Activated CD4-positive, alpha-beta T cell treated with anti-CD3 and anti-CD28 coated beads, Interleukin-2, amount 10 ng/mL, durations not matched to agents 7 days and 5 days (primary cell): Measurements from ENCODE around the gene HCN4. TPM values are rescaled to one million over a fixed set of nuclear protein-coding genes. Genes with fewer than 3 reads are reported as not detected.

Experiments
- CTCF ChIA-PET: fragments of 350-600 bp; sonication (Branson Sonifier 250); formaldehyde crosslinking; loops from one replicate; lab custom pipeline; 2021; ENCODE audit warnings: antibody characterized with exemption; lab: Charles Lee
- POLR2A ChIA-PET: fragments of 350-600 bp; sonication (Branson Sonifier 250); formaldehyde crosslinking; loops from one replicate; lab custom pipeline; 2021; ENCODE audit warnings: antibody characterized with exemption; lab: Charles Lee
- DNase-seq: peaks from one replicate; pipeline ENCODE4 v3.0.0-alpha.2; 2020
- H3K27ac Mint-ChIP-seq: one replicate; pipeline ENCODE4 v1.8.0; 2021; ENCODE audit warnings: mild to moderate bottlenecking, moderate library complexity, mixed read lengths
- H3K27me3 Mint-ChIP-seq: one replicate; pipeline ENCODE4 v1.8.0; 2021; ENCODE audit warnings: mixed read lengths
- H3K36me3 Mint-ChIP-seq: one replicate; pipeline ENCODE4 v1.8.0; 2021; ENCODE audit warnings: low read depth, mixed read lengths
- H3K4me1 Mint-ChIP-seq: one replicate; pipeline ENCODE4 v1.8.0; 2021; ENCODE audit warnings: mixed read lengths
- H3K4me3 Mint-ChIP-seq: one replicate; pipeline ENCODE4 v1.8.0; 2021; ENCODE audit warnings: mild to moderate bottlenecking, moderate library complexity, mixed read lengths
- H3K9me3 Mint-ChIP-seq: one replicate; pipeline ENCODE4 v1.8.0; 2021; ENCODE audit warnings: mixed read lengths
- total RNA-seq, 2 experiments: library from RNA; stranded (reverse); gene quantifications; one replicate each; pipeline ENCODE4 v1.2.3, GENCODE V29; 2021

The HCN4 gene
- total RNA-seq, 2 experiments from 2014 or later = not detected

DNA sequence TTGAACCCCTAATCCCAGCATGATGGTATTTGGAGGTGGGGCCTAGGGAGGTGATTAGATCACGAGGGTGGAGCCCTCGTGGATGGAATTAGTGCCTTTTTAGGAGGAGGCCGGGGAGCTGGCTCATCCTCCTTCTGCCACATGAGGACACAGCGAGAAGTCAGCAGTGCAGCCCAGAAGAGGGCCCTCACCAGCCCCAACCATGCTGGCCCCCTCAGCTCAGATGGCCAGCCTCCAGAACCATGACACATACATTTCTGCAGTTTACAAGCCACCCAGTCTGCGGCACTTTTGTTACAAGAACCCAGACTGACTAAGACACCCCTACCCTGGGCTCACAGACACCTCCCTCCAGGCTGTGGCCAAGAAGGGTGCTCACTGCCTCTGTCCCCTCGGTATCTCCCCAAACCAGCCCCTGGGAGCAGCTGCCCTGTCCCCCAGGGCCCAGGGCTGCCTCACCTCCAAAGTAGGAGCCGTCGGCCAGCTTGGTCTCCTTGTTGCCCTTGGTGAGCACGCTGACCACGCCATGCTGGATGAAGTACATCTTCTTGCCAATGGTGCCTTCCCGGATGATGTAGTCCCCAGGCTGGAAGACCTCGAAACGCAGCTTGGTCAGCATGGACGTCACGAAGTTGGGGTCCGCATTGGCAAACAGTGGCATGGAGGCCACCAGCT lies 44.1 kb downstream of the HCN4 start:
- ChIA-PET POLR2A (no interaction called here), CTCF (interaction anchor here (0.7 kb wide), 1 partner anchor 10 kb away, joined by 3 read pairs; no protein-coding TSS in a partner anchor)
- H3K27ac Mint-ChIP-seq = no peak overlapping the region
- no peaks in the 10 kb centered on the region for H3K4me1 Mint-ChIP-seq
- peaks cover 2% of the 10 kb centered on the region for H3K27me3 Mint-ChIP-seq
- no peak overlapping the region for H3K4me3 Mint-ChIP-seq
- no peaks in the 10 kb centered on the region for H3K9me3 Mint-ChIP-seq
- no peak for DNase-seq
- no peaks in the 10 kb centered on the region for H3K36me3 Mint-ChIP-seq

DNA sequence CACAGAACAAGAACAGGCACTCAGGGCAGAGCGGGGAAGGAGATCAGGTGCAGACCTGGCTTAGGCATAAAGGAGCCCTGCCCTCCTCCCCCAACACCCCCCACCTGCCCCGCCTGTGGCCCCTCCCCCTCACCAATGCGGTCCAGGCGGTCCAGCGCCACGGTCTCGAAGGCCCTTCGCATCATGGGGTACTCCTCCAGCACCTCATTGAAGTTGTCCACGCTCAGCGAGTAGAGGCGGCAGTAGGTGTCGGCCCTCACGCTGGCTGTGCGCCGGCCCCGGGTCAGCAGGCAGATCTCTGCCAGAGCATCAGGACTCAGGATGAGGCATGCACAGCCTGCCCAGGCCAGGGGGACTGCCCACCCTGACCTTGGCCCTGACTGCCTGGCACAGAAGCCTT lies 44.8 kb downstream of the HCN4 start:
- H3K27ac Mint-ChIP-seq = no peak overlapping the region
- CTCF ChIA-PET = no interaction called here
- H3K36me3 Mint-ChIP-seq = no peaks in the 10 kb centered on the region
- H3K4me1 Mint-ChIP-seq = no peaks in the 10 kb centered on the region
- POLR2A ChIA-PET = no interaction called here
- no peak overlapping the region for H3K4me3 Mint-ChIP-seq
- DNase-seq = no peak
- no peaks in the 10 kb centered on the region for H3K9me3 Mint-ChIP-seq
- peaks cover 6% of the 10 kb centered on the region for H3K27me3 Mint-ChIP-seq

DNA sequence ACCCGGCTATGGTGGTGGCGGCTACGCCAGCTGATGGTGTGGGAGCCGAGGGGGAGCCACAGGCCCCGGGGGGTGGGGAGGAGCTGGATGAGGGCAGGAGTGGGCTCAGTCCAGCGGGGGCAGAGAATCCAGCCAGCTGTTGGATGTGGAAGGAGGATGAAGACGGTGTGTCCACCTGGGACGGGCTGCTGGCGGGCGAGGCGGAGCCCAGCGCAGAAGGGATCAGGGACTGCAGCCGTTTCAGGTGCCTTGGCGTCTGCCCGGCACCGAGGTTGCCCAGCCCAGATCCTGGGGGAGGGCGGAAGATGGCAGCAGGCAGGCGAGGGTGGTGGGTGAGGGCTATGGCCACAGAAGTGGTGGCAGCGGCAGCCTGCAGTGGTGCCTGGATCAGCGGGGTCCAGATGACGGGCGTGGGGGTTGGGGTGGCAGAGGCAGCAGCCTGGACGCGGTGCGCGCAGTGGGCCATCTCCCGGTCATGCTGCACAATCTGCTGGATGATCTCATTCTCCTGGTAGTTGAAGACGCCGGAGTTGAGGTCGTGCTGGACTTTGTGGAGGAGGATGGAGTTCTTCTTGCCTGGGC lies 45.3 kb downstream of the HCN4 start:
- no peak for DNase-seq
- no peak overlapping the region for H3K4me3 Mint-ChIP-seq
- H3K36me3 Mint-ChIP-seq = no peaks in the 10 kb centered on the region
- H3K27ac Mint-ChIP-seq = no peak overlapping the region
- POLR2A ChIA-PET = no interaction called here
- H3K4me1 Mint-ChIP-seq = no peaks in the 10 kb centered on the region
- no peaks in the 10 kb centered on the region for H3K9me3 Mint-ChIP-seq
- peaks cover 6% of the 10 kb centered on the region for H3K27me3 Mint-ChIP-seq
- CTCF ChIA-PET = no interaction called here

DNA sequence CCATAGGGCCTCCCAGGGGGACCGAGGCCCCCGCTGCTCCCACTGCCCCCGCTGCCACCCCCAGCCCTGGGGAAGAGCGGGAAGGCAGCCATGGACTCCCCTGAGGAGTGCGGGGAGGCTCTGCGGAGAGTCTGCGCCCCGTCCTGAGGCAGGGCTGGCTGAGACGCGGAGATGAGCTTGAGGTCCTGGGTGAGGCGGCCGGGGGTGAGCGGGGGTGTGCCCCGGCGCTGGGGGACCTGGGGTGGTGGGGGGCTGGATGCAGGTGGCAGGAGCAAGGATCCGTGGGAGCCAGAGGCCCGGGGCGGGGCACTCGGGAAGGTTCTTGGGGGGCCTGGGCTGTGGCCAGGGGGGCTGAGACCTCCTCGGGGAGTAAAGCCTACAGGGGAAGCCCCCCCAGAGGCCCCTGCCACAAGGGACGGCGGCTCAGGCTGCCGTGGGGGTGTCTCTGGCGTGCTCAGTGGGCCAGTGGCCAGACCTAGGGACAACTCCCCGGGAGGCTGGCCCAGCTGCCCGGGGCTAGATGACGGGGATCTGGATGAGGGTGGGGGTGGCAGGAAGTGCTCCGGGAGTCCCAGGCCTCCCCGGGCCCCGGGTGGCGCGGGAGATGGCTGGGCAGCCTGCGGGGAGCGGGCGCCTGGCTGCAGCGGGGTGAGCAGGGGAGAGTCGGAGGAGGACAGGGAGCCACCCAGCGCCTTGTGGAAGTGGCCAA lies 45.9 kb downstream of the HCN4 start:
- H3K36me3 Mint-ChIP-seq = no peaks in the 10 kb centered on the region
- no peak for DNase-seq
- H3K27me3 Mint-ChIP-seq = peaks cover 9% of the 10 kb centered on the region
- H3K4me3 Mint-ChIP-seq = no peak overlapping the region
- no peaks in the 10 kb centered on the region for H3K4me1 Mint-ChIP-seq
- H3K27ac Mint-ChIP-seq = no peak overlapping the region
- CTCF ChIA-PET = interaction anchor here (1.6 kb wide), 1 partner anchor 11 kb away, joined by 3 read pairs; no protein-coding TSS in a partner anchor
- H3K9me3 Mint-ChIP-seq = no peaks in the 10 kb centered on the region
- POLR2A ChIA-PET = no interaction called here

DNA sequence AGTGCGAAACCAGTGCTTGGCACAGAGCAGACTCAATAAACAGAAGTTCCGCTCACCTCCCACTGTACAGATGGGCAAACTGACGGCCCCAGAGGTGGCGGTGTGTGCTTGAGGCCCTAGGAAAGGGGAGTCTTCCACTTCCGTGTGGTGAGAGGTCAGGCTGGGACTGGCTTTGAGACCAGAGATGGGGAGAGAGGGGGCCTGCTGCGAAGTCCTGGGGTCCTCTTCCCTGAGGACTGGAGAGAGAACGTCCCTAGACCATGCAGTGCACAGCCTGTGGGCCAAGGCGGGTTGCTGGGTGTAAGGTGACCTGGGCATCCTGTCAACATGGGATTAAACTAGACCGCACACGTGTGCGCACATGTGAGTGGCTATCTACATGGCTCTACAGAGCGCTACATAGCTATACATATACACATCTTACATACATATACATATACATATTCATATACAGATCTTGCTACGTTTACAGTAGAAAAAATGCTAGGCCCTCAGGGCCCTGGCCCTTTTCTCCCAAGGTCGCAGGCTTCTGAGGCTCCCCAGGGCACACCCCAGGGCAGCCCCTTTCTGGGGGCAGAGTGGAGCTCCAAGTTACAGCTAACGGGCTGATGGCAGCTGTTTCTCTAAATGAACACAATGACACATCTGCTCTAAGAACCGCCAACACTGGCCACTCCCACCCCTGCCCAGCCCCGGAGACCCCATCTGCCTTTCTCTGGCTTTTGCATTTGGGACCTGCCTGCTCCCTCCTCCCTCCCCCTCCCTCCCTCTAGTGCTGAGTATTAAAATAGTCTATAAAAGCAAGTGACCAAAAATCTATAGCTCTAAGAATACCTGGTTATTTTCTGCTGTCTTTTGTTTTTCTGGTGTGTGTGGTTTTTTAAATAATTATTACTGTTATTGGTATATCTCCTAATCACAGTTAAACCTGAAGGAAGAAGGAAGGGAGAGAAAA lies 47.0 kb downstream of the HCN4 start:
- peaks cover 14% of the 10 kb centered on the region for H3K27me3 Mint-ChIP-seq
- no peaks in the 10 kb centered on the region for H3K9me3 Mint-ChIP-seq
- ChIA-PET CTCF (interaction anchor here (1.6 kb wide), 1 partner anchor 12 kb away, joined by 3 read pairs; no protein-coding TSS in a partner anchor), POLR2A (no interaction called here)
- no peaks in the 10 kb centered on the region for H3K36me3 Mint-ChIP-seq
- DNase-seq = no peak
- no peaks in the 10 kb centered on the region for H3K4me1 Mint-ChIP-seq
- no peak overlapping the region for H3K4me3 Mint-ChIP-seq
- no peak overlapping the region for H3K27ac Mint-ChIP-seq

DNA sequence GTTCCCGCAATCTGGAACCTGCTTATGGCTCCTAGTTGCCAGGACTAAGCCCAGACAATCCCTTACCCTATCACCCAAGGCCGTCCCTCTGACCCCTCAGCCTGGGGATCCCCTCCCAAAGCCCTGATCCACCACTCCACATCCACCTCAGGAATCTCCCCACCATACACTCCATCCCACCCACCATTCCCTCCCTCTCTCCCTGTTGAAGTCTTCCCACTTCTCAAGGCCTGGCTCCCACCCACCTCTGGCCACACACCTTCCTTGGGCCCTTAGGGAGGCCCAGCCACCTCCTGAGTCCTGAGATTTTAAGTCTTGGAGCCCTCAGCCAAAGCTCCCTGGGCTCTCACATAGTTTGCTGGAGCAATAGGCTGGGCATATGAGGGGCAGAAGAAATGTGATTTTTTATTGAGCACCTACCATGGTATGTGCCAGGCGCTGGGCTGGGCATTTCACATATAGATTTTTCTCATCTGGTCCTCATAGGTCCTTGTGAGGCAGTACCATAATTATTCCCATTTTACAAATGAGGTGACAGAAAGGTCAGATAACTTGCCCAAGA lies 48.1 kb downstream of the HCN4 start:
- Mint-ChIP-seq H3K27me3 (peaks cover 16% of the 10 kb centered on the region), H3K4me3 (no peak overlapping the region), H3K36me3 (no peaks in the 10 kb centered on the region), H3K27ac (no peak overlapping the region), H3K4me1 (no peaks in the 10 kb centered on the region), H3K9me3 (no peaks in the 10 kb centered on the region)
- CTCF ChIA-PET = no interaction called here
- DNase-seq = no peak
- POLR2A ChIA-PET = no interaction called here

DNA sequence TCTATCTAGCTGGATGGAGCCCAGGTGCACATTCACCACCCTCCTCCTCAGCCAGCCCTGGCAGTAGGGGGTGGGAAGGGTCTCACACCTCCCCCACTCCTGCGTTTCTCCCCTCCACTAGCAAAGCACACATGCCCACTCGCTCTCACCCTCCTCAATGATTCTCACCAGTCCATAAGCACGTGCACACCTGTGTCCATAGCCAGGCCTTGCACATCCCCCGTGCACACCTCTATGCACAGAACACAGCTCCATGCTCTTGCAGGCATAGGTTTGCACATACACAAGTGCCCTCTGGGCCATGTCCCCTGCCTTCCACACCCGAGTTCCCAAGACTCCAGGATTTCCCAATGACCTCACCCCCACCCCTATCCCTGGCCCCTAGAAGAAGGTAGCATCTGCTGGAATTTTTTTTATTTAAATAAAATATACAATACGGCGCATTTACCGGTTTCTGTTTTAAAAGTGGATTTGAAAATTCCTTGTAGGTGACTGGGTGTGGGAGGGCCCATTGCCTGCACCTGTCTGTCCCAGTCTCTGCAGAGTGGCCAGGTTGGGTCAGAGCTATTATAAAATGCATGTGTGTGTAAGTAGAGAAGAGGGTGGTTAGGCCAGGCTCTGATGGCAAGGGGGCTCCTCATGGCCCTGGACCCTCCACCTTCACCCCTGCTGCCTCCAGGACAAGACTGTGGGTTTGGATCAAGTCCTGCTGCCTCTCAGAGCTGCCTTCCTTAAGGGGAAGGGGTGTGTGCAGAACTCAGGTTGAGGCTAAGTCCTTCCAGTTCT lies 49.1 kb downstream of the HCN4 start:
- H3K27ac Mint-ChIP-seq = no peak overlapping the region
- POLR2A ChIA-PET = no interaction called here
- CTCF ChIA-PET = interaction anchor here (0.5 kb wide), 1 partner anchor 821 kb away, joined by 4 read pairs; no protein-coding TSS in a partner anchor
- H3K4me3 Mint-ChIP-seq = no peak overlapping the region
- H3K27me3 Mint-ChIP-seq = peaks cover 19% of the 10 kb centered on the region
- no peaks in the 10 kb centered on the region for H3K9me3 Mint-ChIP-seq
- no peaks in the 10 kb centered on the region for H3K36me3 Mint-ChIP-seq
- H3K4me1 Mint-ChIP-seq = no peaks in the 10 kb centered on the region
- no peak for DNase-seq

DNA sequence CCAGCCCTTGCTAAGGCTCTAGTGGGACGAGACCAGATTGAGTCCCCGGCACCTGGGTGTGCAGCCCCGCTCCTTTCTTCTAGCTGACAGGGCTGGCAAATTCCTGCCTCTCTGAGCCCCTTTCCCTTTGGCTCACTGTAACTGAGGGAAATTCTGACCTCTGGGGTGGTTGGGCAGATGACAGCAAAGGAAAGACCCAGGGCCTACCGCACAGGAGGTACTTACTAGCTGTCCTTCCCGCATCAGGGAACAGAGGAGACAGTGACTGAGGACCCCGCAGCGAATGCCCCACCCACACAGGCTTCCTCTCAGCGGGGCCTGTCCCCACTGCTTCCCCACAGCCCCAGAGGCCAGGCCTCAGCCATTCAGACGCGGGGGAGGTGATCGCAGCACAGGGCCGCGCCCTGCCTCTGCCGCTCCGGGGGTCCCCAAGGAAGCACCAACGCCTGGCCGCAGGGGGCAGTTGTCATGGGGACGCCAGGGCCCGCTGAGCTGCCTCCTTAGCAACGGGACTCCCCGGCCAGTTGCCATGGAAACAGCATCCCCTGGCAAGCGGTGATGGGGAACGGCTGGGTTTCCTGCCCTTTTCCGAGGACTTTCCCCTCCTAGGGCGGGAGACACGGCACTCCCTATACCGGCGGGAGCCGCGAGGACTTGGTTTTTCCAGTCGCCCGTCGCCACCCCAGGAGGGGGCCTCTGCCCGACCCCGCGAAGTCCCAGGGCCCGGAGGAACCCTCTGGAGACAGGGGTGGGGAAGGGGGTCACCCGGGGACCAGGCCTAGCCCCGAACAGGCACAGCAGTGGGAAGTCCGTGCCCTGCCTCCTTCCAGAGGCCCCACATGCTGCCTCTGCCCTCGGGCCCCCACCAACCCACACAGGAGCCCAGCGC lies 50.1 kb downstream of the HCN4 start:
- Mint-ChIP-seq H3K27ac (no peak overlapping the region), H3K27me3 (peaks cover 19% of the 10 kb centered on the region), H3K4me1 (no peaks in the 10 kb centered on the region), H3K9me3 (no peaks in the 10 kb centered on the region), H3K36me3 (no peaks in the 10 kb centered on the region), H3K4me3 (no peak overlapping the region)
- no peak for DNase-seq
- CTCF ChIA-PET = no interaction called here
- POLR2A ChIA-PET = interaction anchor here (0.5 kb wide), 1 partner anchor 149 kb away, joined by 3 read pairs; no protein-coding TSS in a partner anchor

DNA sequence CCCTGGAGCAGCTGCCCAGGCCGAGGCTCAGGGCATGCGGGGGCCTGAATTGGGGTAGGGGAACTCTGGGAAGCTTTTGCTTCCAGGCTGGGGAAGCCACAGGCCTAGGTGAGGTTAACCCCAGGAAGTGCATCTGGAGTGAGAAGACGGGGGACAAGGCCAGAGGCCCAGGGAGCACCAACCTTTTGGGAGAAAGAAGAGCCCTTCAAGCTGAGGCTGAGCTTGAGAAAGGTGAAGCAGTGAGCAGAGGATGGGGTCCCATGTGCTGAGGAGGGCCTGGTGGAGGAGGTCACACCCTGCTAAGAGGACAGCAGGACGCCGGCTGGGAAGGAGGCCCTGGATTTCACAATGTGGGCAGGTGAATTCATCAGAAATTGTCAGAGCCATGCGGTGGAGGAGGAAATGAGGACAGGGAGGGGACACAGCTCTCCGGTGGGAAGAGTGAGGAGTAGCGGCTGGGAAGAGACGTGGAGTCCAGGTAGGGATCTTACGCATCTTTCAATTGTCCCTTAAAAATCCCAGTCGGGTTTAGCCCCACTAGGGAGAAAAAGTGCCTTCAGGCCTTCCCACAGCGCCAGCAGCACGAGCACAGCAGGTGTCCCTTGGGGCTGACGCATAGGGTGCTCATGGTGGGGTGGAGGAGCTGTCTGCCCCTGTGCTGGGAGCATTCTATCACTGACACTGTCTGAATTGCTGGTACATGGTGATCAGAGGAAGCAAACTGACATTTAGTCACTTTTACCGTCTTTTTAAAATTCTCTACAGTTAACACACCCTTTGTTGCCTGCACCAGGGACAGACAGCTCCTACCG lies 50.9 kb downstream of the HCN4 start:
- Mint-ChIP-seq H3K4me3 (no peak overlapping the region), H3K27ac (no peak overlapping the region), H3K4me1 (no peaks in the 10 kb centered on the region), H3K9me3 (no peaks in the 10 kb centered on the region), H3K36me3 (no peaks in the 10 kb centered on the region), H3K27me3 (peaks cover 19% of the 10 kb centered on the region)
- CTCF ChIA-PET = no interaction called here
- POLR2A ChIA-PET = interaction anchor here (0.5 kb wide), 1 partner anchor 150 kb away, joined by 3 read pairs; no protein-coding TSS in a partner anchor
- DNase-seq = no peak

DNA sequence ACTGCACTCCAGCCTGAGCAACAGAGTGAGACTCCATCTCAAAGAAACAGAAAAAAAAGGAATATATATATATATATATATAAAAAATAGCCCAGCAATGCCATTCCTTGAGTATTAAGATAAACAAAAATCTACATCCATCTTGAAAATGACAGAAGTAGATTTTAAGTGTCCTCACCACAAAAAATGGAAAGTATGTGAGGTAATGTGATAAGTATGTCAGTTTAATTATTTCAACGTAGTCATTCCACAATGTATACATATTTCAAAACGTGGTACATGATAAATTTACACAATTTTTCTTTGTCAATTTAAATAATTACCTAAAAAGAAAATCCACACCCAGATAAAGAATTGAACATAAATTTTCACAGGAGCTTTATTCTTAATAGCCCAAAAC lies 54.9 kb downstream of the HCN4 start:
- DNase-seq = no peak
- Mint-ChIP-seq H3K4me3 (no peak overlapping the region), H3K27ac (no peak overlapping the region), H3K27me3 (peaks cover 20% of the 10 kb centered on the region), H3K4me1 (no peaks in the 10 kb centered on the region), H3K36me3 (no peaks in the 10 kb centered on the region), H3K9me3 (no peaks in the 10 kb centered on the region)
- POLR2A ChIA-PET = no interaction called here
- CTCF ChIA-PET = no interaction called here
